Loucy (cell line): Measurements from ENCODE around the gene FAT4.

Experiments used
- H2AFZ ChIP-seq: fragments of 200-600 bp; sonication (generic); 2 replicates; pipeline ENCODE4 v1.6.0; 2016; ENCODE audit warnings: antibody characterized with exemption, mild to moderate bottlenecking, low read length, moderate library complexity
- H3F3A ChIP-seq: fragments of 200-600 bp; 2 replicates; pipeline ENCODE4 v1.6.0; 2016; ENCODE audit warnings: antibody characterized with exemption, low read depth, mild to moderate bottlenecking
- H3K27me3 ChIP-seq: fragments of 200-600 bp; sonication (generic); 2 replicates; pipeline ENCODE4 v1.6.1; 2014; ENCODE audit warnings: low read length, mild to moderate bottlenecking; ENCODE audit not compliant: insufficient read depth, poor library complexity, severe bottlenecking
- H3K36me3 ChIP-seq: fragments of 200-600 bp; sonication (generic); 2 replicates; pipeline ENCODE4 v1.6.1; 2016; ENCODE audit warnings: low read length; ENCODE audit not compliant: insufficient read depth
- H3K4me1 ChIP-seq: fragments of 200-600 bp; sonication (generic); 2 replicates; pipeline ENCODE4 v1.5.1; 2014; ENCODE audit warnings: low read length, mild to moderate bottlenecking; ENCODE audit not compliant: insufficient read depth, poor library complexity, severe bottlenecking
- H3K4me2 ChIP-seq: fragments of 200-600 bp; sonication (generic); 2 replicates; pipeline ENCODE4 v1.6.0; 2014; ENCODE audit warnings: antibody characterized with exemption, low read length, low read depth, mild to moderate bottlenecking; ENCODE audit not compliant: poor library complexity, severe bottlenecking
- H3K4me3 ChIP-seq: fragments of 200-600 bp; sonication (generic); 2 replicates; pipeline ENCODE4 v1.5.1; 2014; ENCODE audit warnings: low read length, mild to moderate bottlenecking, mixed read lengths; ENCODE audit not compliant: poor library complexity, severe bottlenecking
- H3K79me2 ChIP-seq: fragments of 200-600 bp; sonication (generic); 2 replicates; pipeline ENCODE4 v1.6.1; 2014; ENCODE audit warnings: low read length; ENCODE audit not compliant: insufficient read depth
- H3K9ac ChIP-seq: fragments of 200-600 bp; sonication (generic); 2 replicates; pipeline ENCODE4 v1.6.0; 2014; ENCODE audit warnings: mild to moderate bottlenecking, low read depth, low read length, moderate library complexity; ENCODE audit not compliant: poor library complexity, severe bottlenecking
- H3K9me2 ChIP-seq: fragments of 200-600 bp; sonication (generic); replicated peaks from 2 replicates; pipeline ENCODE4 v1.6.1; 2016; ENCODE audit warnings: low read depth, low read length, mixed read lengths
- H3K9me3 ChIP-seq: fragments of 200-600 bp; sonication (generic); 2 replicates; pipeline ENCODE4 v1.6.1; 2014; ENCODE audit warnings: mild to moderate bottlenecking, antibody characterized with exemption, low read length, low read depth; ENCODE audit not compliant: insufficient read depth
- H4K20me1 ChIP-seq: fragments of 200-600 bp; sonication (generic); 2 replicates; pipeline ENCODE4 v1.6.0; 2014; ENCODE audit warnings: antibody characterized with exemption, low read length, mild to moderate bottlenecking; ENCODE audit not compliant: insufficient read depth, poor library complexity, severe bottlenecking
- CTCF ChIP-seq: fragments of 200-600 bp; sonication (generic); conservative IDR thresholded peaks from 2 replicates; pipeline ENCODE4 v1.5.1; 2014; ENCODE audit warnings: mild to moderate bottlenecking, antibody characterized with exemption, low read length
- EZH2phosphoT487 ChIP-seq: fragments of 200-600 bp; IDR thresholded peaks from 2 replicates; pipeline ENCODE4 v1.6.1; 2018; ENCODE audit warnings: antibody characterized with exemption, mild to moderate bottlenecking, moderate library complexity, borderline replicate concordance

FAT4 gene

GRCh38 chr4:125344198-125344597 is 29.4 kb downstream of the FAT4 start:
- Histone ChIP-seq H3K9me2 (no peaks in the 10 kb centered on the region), H2AFZ (no peak overlapping the region)

GRCh38 chr4:125346616-125347015 is 31.9 kb downstream of the FAT4 start:
- no peak overlapping the region for H2AFZ ChIP-seq
- no peaks in the 10 kb centered on the region for H3K9me3 ChIP-seq

More at GRCh38 chr4:125344198-125344597, 29.4 kb downstream of the FAT4 start:
- no peak overlapping the region for H3K9ac ChIP-seq
- no peaks in the 10 kb centered on the region for H3K4me1 ChIP-seq
- no peaks in the 10 kb centered on the region for H3K27me3 ChIP-seq
- no peaks in the 10 kb centered on the region for H3K9me3 ChIP-seq
- no peaks in the 10 kb centered on the region for H3K79me2 ChIP-seq
- H3F3A ChIP-seq: no peaks in the 10 kb centered on the region
- H3K4me2 ChIP-seq: no peak overlapping the region
- H4K20me1 ChIP-seq: no peaks in the 10 kb centered on the region
- H3K36me3 ChIP-seq: no peaks in the 10 kb centered on the region
- no peak for TF ChIP-seq CTCF
- no peak for TF ChIP-seq EZH2phosphoT487
- H3K4me3 ChIP-seq: no peak overlapping the region

GRCh38 chr4:125350470-125351135 is 35.8 kb downstream of the FAT4 start:
- no peak overlapping the region for H3K9ac ChIP-seq
- no peaks in the 10 kb centered on the region for H3F3A ChIP-seq
- no peak overlapping the region for H3K4me2 ChIP-seq

More at GRCh38 chr4:125346616-125347015, 31.9 kb downstream of the FAT4 start:
- H3K4me2 ChIP-seq: no peak overlapping the region
- no peaks in the 10 kb centered on the region for H3K36me3 ChIP-seq
- H3K9me2 ChIP-seq: no peaks in the 10 kb centered on the region
- TF ChIP-seq CTCF (no peak), EZH2phosphoT487 (no peak)
- H3K79me2 ChIP-seq: no peaks in the 10 kb centered on the region
- H3K9ac ChIP-seq: no peak overlapping the region
- no peaks in the 10 kb centered on the region for H4K20me1 ChIP-seq
- no peak overlapping the region for H3K4me3 ChIP-seq
- no peaks in the 10 kb centered on the region for H3K4me1 ChIP-seq
- H3K27me3 ChIP-seq: no peaks in the 10 kb centered on the region
- H3F3A ChIP-seq: no peaks in the 10 kb centered on the region

More at GRCh38 chr4:125350470-125351135, 35.8 kb downstream of the FAT4 start:
- no peak overlapping the region for H2AFZ ChIP-seq
- no peaks in the 10 kb centered on the region for H4K20me1 ChIP-seq
- no peaks in the 10 kb centered on the region for H3K36me3 ChIP-seq
- no peak for TF ChIP-seq CTCF
- no peak overlapping the region for H3K4me3 ChIP-seq
- H3K9me2 ChIP-seq: no peaks in the 10 kb centered on the region
- H3K4me1 ChIP-seq: no peaks in the 10 kb centered on the region
- no peaks in the 10 kb centered on the region for H3K27me3 ChIP-seq
- no peaks in the 10 kb centered on the region for H3K9me3 ChIP-seq
- H3K79me2 ChIP-seq: no peaks in the 10 kb centered on the region
